GM03348 (cell line): ENCODE results near the gene F11R.
"Not testable (repeated sequence)": the region's sequence is repeated elsewhere in the genome, so short reads cannot be mapped to it uniquely, and the experiment has no call there.

ENCODE experiments used
- DNase-seq: peaks from one replicate; pipeline ENCODE4 v3.0.0; 2012; ENCODE audit warnings: low spot score

The F11R gene

GRCh38 chr1:161013131-161013487, 7.8 kb downstream of the F11R start:
- no peak for DNase-seq

- DNase-seq, result no peak
These were observed 8.5 kb downstream of the F11R start for GRCh38 chr1:161012420-161012819.

- DNase-seq, result no peak
These were observed 11.2 kb downstream of the F11R start for GRCh38 chr1:161009602-161010211.

- DNase-seq, result peak; percentile 32
These were observed 12.0 kb downstream of the F11R start for GRCh38 chr1:161008869-161009510.

- no peak for DNase-seq
These were observed 13.6 kb downstream of the F11R start for GRCh38 chr1:161007369-161007768.

GRCh38 chr1:161006563-161006962, 14.4 kb downstream of the F11R start:
- no peak for DNase-seq

GRCh38 chr1:161001525-161001924, 19.4 kb downstream of the F11R start:
- no peak for DNase-seq

GRCh38 chr1:161000736-161001480, 20.0 kb downstream of the F11R start:
- DNase-seq, result no peak

- no peak for DNase-seq
These were observed 21.6 kb downstream of the F11R start for GRCh38 chr1:160999376-160999775.

- peak; percentile 78 for DNase-seq
These were observed 23.5 kb downstream of the F11R start for GRCh38 chr1:160997323-160998038.

- no peak for DNase-seq
These were observed 24.8 kb downstream of the F11R start for GRCh38 chr1:160996178-160996577.

GRCh38 chr1:160993544-160994193, 27.3 kb downstream of the F11R start:
- DNase-seq, result peak; percentile 77

- DNase-seq, result not testable (repeated sequence)
These were observed 28.9 kb downstream of the F11R start for GRCh38 chr1:160992036-160992435.

GRCh38 chr1:160987359-160988050, 33.4 kb downstream of the F11R start:
- DNase-seq, result no peak

- DNase-seq, result no peak
These were observed 35.2 kb downstream of the F11R start for GRCh38 chr1:160985723-160986122.

- DNase-seq, result no peak
These were observed 39.2 kb downstream of the F11R start for GRCh38 chr1:160981584-160982411.

- no peak for DNase-seq
These were observed 41.7 kb downstream of the F11R start for GRCh38 chr1:160979286-160979685.

- DNase-seq, result no peak
These were observed 42.4 kb downstream of the F11R start for GRCh38 chr1:160978510-160978927.

GRCh38 chr1:160975026-160975425, 45.9 kb downstream of the F11R start:
- no peak for DNase-seq

GRCh38 chr1:160973491-160973890, 47.5 kb downstream of the F11R start:
- no peak for DNase-seq

- no peak for DNase-seq
These were observed 48.0 kb downstream of the F11R start for GRCh38 chr1:160972939-160973338.
